ENCODE results near the gene HLA-A.
"Not testable (repeated sequence)": the region's sequence is repeated elsewhere in the genome, so short reads cannot be mapped to it uniquely, and the experiment has no call there.

The HLA-A gene

DNA sequence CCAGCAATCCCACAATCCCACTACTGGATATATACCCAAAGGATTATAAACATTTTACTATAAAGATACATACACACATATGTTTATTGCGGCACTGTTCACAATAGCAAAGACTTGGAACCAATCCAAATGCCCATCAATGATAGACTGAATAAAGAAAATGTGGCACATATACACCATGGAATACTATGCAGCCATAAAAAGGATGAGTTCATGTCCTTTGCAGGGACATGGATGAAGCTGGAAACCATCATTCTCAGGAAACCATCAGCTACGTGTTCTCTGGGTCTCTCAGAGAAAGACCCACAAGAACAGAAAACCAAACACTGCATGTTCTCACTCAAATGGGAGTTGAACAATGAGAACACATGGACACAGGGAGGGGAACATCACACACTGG, 21.4 kb downstream of the HLA-A start:
- DNase-seq = not testable (repeated sequence)

- DNase-seq = no peak
Observed at GRCh38 chr6:29964518-29964886, 22.2 kb downstream of the HLA-A start.

GRCh38 chr6:29964887-29965562, 22.7 kb downstream of the HLA-A start:
- peak; percentile 91 to 93 for DNase-seq

GRCh38 chr6:29965563-29965872, 23.2 kb downstream of the HLA-A start:
- no peak for DNase-seq

GRCh38 chr6:29965873-29966601, 23.7 kb downstream of the HLA-A start:
- peak; percentile 30 to 33 for DNase-seq

GRCh38 chr6:29967379-29968010, 25.2 kb downstream of the HLA-A start:
- DNase-seq = peak; percentile 45 to 49

DNA sequence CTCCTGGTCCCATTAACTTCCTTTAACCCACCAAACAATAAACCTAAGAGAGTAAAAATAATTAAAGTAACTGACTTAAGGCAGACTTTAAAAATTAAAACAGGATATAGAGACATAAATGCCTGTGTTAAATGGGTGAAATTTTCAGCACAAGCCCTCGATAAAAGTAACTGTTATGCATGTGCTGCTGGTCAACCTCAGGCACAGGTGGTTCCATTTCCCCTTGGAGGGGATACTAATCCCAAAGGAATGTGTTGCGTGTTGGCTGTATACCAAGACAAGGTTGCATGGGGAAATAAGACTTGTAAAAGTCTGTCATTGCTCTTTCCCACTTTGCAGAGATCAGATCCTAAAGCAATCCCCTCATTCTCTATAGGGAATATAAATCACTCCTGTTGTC, 25.8 kb downstream of the HLA-A start:
- DNase-seq = no peak

GRCh38 chr6:29968905-29969304, 26.6 kb downstream of the HLA-A start:
- DNase-seq = no peak

DNA sequence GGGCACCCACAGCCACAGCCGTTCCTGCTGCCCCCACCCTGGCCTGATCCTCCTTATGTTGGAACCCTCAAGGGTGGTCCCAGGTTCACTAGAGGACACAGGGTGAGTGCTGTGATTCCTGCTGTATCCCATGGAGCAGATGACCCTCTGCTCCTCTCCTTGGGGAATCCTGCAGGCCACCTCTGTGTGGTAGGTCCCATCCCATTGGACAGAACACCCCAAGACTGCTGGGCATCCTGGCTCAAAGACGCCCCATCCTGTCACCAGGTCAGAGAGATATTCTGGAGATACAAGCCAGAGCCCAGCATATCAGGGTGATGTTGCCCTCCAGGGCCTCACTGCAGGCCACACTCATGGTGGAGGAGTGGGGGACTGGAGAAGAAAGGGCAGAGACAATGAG, 28.4 kb downstream of the HLA-A start:
- DNase-seq = no peak

GRCh38 chr6:29974901-29975560, 32.7 kb downstream of the HLA-A start:
- peak in 1 of 2 experiments; percentile 35 for DNase-seq

DNA sequence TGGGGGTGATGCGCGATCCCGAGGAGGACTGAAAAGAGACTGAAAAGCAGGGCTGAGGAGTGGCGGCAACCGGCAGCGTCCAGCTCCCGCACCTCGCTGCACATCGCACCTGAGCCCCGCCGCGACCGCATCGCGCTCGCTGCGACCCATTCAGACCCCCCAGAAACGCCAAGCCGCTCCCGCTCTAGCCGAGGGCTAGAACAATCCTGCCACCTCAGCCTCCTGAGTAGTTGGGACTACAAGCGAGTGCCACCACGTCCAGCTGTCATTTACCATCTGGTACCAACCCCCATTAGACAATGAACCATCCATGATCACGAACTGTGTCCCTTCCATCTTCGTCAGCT, 33.2 kb downstream of the HLA-A start:
- no peak for DNase-seq

DNA sequence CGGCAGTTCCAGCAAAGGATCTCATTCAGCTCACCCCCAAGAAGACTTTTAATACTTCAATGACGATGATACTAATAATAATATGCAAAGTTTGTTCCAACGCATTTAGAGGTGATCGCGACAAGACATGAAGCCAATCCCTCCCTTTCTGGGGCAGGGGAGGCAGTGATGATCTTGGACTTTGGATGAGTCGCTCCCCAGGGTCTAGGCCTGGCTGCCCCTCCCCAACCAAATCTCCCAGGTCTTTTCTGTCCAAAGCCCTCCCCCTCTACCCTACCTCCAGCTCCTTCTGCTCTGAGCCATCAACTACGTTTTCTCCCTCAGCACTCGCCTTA, 33.9 kb downstream of the HLA-A start:
- DNase-seq = no peak

- DNase-seq = peak; percentile 69 to 80
Observed at GRCh38 chr6:29976588-29977424, 34.5 kb downstream of the HLA-A start.

- no peak for DNase-seq
Observed at GRCh38 chr6:29977425-29977727, 35.0 kb downstream of the HLA-A start.

GRCh38 chr6:29980013-29980412, 37.7 kb downstream of the HLA-A start:
- not testable (repeated sequence) for DNase-seq

DNA sequence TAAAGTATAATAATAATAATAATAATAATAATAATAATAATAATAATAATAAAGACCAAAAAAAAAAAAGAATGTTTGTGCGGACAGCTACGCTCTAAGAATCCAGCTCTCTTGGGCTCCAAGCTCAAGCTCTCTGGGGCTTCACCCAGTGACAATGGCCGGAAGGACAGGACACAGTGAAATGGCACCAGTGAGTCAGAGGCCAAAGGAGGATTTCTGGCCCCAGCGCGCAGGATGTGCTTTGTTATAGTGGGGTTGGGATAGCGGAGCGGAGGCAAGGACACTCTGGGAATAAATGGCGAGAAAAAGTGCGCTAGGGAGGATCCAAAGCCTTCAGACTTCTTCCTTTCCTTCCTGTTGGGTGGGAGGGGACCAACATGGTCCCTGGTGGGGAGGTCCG, 38.2 kb downstream of the HLA-A start:
- no peak for DNase-seq

- no peak for DNase-seq
Observed at GRCh38 chr6:29981211-29981812, 39.0 kb downstream of the HLA-A start.

DNA sequence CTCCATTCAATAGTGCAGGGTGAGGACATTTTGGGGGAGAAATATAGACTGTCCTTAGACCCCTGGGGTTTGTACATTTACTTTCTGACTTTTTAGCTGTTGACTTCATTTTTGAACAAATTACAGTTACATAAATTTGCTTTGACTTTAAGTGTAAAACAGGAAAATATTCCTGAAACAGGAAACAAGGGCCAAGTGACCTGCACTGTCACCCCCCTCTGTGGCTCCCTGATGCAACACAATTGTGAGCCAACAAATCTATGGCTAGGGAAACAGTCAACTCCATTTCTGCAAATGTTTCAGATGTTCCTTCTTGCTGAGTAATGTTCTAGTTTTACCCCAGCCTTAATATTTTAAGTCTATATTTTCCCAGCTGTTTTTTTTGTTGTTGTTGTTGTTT, 39.8 kb downstream of the HLA-A start:
- no peak for DNase-seq

DNA sequence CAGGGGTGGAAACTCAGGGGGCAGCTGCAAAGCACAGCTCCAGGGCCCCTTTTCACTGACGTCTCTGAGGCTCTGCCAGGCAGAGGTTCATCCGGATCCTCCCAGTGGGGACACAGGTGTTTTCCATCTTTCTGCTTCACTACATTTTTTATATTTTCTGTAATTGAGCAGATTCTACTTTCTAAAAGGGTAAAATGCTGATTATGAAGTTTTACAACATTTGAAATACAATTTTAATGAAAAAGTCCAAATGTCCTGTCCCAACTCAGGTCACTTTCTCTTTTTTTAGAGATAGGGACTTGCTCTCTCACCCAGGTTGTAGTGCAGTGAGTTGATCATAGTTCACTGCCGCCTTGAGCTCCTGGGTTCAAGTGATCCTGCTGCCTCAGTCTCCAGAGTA, 41.9 kb downstream of the HLA-A start:
- DNase-seq = no peak

GRCh38 chr6:29984992-29985391, 42.7 kb downstream of the HLA-A start:
- no peak for DNase-seq

- no peak for DNase-seq
Observed at GRCh38 chr6:29986179-29986781, 43.9 kb downstream of the HLA-A start.

DNA sequence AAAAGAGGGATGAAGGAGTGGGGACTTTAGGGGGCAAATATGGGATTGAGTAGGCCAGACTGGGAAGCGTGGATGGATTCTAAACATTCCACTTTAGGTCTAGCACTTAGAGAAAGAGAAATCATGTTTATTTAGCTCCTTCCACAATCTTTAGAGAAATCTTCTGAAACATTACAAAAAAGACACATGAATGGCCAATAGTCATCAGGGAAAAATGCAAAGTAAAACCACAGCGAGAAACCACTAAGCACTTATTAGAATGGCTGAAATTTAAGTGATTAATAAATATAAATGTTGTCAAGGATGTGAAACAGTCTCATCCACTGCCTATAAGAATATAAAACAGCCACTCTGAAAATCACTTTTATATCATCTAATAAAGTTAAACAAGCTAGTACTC, 46.9 kb downstream of the HLA-A start:
- DNase-seq = no peak

DNA sequence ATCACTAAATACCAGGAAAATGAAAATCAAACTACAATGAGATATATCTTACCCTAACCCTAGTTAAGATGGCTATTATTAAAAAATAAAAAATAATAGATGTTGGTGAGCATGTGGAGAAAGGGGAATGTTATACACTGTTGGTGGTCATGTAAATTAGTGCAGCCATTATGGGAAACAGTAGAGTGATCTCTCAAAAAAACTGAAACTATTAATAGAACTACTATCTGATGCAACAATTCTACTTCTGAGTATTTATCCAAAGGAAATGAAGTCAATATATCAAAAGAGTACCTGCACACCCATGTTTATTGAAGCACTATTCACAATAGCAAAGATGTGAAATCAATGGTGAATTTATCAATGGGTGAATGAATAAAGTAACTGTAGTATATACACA, 48.6 kb downstream of the HLA-A start:
- DNase-seq = no peak

Measured in Kasumi-1 (cell line).